GM21381 (cell line): ENCODE results near the gene ARIH2.

ENCODE experiments used
- ATAC-seq: cut with Tn5 transposase; IDR thresholded peaks from one replicate; pipeline ENCODE4 v1.9.1; 2021; ENCODE audit warnings: mild to moderate bottlenecking, moderate library complexity; ENCODE audit not compliant: unreplicated experiment

Gene ARIH2

DNA sequence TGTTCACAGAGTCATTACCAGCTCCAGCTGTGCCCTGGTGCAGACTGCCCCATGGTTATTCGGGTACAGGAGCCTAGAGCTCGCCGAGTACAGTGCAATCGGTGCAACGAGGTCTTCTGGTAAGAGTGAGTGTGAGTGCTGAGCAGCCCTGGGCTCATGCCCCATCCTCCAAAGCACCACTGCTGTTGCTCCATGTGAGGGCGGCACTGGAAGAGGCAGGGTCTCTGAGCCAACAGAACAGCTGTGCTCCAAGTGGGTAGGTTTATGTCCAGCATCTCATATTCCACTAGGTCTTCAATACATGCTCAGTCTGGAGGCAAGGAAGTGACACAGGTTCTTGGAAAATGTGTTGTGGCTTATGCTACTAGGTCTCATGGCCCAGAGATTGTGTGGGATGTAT is 51.9 kb downstream of the ARIH2 start:
- no peak for ATAC-seq

DNA sequence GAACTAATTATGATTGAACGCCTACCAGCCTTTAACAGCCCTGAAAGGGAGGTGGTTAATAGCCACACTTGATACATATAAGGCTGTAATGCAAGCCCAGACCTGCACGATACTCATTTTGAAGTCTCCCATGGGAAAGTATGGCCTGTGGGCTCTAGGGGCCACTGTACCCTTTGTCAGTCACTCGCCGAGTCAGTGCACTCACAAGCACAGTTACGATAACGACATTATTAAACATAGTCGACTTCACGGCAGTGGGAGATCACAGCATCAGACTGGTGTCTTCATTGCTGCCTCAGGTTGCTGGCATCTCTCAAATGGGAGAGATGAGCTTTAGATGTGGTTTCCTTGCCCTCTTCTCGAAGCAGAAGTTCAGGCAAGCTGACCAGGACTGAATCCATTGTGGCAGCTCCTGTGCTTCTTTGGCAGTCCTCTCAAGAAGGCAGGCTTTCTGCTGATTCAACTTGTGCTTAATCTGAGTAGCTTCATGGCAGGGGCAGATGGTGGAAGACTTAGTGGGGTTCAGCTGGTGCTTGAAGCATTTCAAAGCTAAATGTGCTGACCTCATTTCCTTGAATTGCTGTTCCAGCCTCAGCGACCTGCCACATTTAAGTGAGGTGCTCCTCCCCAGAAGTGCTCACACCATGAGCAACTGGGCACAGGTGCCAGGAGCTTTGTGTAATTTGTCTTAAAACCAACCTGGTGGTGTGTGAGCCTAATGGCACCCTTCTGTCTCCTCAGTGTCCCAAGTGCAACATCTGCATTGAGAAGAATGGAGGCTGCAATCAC is 55.6 kb downstream of the ARIH2 start:
- ATAC-seq: no peak

DNA sequence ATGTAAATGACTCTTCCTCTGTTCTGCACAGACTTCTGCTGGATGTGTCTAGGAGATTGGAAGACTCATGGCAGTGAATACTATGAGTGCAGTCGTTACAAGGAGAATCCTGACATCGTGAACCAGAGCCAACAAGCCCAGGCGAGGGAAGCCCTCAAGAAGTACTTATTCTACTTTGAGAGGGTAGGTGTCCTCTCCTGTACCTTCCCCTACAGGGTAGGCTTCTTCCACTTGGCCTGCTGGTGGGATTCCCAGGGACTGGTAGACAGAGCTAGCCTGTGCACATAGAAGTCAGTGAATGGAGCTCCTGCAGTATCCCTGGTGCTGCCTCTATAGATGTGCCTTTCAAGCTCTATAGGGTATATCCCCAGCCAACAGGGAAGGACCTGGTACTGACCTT is 60.8 kb downstream of the ARIH2 start:
- no peak for ATAC-seq

DNA sequence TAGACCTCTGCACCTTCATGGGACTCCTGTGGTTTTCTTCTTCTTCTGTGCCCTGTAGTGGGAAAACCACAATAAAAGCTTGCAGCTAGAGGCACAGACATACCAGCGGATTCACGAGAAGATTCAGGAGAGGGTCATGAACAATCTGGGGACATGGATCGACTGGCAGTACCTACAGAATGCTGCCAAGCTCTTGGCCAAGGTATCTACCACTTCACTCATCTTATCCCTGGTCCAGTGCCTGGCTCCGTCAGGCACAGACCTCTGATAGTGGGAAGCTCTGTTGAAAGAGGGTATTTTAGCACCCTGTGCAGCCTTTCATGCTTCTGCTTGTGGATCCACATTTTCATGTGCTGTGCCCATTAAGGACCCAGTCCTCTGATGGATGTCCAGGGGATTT is 61.7 kb downstream of the ARIH2 start:
- ATAC-seq: no peak

DNA sequence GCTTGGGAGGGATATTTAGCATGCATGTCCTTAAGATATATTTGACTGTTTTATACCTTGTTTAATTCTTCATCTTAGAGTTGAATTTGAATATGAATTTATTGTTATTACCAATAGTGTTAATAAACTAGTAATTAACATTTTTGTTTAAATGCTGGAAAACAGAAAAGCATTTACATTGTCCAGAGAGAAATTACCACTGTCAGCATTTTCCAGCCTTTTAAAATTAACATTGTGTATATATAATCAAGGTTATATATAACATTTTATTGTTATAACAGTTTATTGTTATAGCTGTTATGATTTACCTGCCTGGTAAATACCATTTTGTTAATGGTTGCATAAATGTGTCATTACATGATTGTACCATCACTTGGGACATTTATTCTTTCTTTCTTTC is 63.4 kb downstream of the ARIH2 start:
- no peak for ATAC-seq

DNA sequence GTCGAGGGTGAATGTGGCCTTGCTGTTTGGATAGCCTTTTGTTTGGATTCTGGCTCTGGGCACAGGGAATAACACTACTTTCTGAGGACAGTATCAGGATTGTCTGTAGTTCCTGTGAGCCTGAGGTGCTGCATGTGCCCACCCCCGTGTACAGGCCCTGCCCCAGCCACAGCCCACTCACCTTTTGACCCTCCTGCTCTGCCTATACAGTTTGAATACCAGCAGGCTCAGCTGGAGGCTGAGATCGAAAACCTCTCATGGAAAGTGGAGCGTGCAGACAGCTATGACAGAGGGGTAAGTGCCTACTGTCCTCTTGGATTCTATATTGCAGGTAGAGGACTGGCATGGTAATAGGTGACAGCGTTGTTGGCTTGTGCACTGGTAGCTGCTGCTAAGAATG is 64.0 kb downstream of the ARIH2 start:
- no peak for ATAC-seq

DNA sequence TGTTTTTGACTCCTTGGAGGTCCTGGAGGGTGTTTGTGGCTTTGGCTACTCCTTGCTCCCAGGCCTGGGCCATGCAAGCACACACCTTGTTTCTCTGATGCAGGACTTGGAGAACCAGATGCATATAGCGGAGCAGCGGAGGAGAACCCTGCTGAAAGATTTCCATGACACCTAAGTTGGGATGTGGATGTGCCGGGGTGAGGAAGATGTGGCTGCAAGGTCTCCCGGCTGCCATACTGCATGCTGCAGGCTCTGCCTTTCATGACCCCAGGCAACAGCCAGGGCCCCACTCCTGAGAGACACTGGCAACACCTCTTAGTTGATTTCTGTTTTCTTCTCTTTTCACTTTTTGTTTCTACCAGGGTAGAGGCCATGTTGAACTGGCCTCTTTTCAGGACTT is 64.5 kb downstream of the ARIH2 start:
- no peak for ATAC-seq

DNA sequence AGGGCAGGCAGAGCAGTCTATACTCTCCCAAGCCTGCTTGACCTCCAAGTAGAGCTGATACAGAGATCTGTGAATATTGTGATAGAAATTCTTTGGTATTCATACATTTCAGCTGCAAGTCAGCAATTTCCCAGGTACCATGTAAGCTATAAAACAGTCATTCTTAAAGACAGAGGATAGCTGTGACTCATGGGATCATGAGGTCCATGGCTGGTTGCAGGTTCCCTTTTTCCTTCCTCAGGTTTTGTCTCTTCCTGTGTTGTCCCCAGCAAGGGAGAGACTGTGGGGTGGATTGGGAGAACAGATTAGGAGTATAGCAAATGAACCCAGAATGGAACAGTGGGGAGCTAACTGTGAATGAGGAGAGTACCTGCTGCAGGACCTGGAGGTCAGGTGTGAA is 66.0 kb downstream of the ARIH2 start:
- ATAC-seq: no peak

DNA sequence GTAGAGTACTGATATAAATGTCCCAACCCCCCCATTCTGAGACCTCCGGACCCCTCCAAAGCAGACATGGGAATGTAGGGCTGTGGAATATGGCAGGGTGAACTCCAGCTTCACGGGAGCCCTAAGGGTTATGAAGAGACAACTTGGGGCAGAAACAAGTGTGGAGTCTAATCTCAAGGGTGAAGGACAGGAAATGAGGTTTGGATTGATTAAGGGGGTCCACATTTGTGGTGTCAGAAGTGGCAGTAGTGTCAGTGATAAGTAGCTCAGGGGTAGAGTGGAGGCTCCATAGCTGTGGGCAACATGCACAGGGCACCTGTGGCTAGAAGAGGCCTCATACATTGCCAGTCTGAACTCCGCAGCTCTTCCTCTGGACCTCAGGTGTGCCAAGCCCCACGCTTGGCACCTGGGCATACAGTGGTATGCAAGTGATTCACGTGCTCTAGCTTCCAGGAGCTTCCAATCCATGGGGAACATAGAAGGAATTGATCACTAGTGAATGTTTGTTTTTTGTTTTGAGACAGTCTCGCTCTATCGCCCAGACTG is 67.3 kb downstream of the ARIH2 start:
- no peak for ATAC-seq

DNA sequence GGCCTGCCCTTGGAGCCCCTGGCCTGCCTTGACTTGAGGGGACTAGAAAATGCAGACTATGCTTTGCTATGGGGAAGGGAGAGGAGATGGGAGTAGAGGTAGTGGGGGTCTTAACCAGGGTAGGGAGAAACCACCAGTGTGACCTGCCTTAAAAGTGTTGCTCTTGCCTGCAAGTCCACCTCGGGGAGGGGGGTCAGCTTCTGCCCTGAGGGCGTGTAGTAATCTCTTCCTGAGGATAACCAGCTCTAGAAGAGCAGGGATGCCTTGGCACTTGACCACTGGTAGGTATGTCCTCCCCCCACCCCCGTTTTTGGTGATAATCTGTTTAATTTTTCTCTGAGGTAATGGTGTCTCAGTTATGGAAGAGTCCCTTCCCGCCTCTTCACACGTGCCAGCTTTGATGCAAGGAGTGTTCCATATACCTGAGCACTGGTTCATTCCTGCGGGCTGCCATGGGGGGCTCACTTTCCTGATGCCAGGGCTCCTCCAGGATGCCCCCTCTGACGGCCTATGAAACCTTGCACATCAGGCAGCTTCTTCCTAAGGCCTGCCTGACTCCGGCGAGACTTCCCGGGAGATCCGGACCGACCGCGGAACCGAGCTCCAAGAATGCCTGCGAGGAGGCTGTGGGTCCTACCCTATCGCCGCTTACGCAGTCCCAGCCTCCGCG is 70.6 kb downstream of the ARIH2 start:
- ATAC-seq: no peak

DNA sequence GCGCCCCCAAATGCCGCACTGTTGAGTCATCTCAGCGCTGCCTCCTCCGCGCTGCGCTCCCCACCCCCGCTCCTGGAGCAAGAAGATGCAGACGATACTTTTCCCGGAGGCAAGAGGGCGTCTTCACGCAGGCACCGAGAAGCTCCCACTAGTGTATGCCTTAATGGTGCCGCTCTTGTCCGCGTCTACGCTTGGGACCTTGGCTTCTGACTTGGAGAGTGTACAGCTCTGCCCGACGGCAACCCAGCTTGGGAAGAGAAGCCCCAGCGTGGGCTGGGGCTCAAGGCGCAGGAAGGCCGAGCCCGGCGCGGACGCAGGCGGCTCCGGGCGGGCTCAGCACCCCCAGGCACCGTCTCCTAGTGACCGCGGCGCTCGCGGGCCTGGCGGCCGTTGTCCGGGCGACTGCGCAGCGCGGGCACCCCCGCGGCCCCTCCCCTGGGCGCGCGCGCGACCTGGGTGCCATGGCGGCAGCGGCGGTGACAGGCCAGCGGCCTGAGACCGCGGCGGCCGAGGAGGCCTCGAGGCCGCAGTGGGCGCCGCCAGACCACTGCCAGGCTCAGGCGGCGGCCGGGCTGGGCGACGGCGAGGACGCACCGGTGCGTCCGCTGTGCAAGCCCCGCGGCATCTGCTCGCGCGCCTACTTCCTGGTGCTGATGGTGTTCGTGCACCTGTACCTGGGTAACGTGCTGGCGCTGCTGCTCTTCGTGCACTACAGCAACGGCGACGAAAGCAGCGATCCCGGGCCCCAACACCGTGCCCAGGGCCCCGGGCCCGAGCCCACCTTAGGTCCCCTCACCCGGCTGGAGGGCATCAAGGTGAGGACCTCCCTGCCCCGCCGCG is 71.4 kb downstream of the ARIH2 start, which contains the start of gene P4HTM:
P4HTM (plus strand) TSS at position 446 of the 840 bp plus-strand sequence; CDS start at position 462, 16 bp downstream.
- ATAC-seq: peak; percentile 44

DNA sequence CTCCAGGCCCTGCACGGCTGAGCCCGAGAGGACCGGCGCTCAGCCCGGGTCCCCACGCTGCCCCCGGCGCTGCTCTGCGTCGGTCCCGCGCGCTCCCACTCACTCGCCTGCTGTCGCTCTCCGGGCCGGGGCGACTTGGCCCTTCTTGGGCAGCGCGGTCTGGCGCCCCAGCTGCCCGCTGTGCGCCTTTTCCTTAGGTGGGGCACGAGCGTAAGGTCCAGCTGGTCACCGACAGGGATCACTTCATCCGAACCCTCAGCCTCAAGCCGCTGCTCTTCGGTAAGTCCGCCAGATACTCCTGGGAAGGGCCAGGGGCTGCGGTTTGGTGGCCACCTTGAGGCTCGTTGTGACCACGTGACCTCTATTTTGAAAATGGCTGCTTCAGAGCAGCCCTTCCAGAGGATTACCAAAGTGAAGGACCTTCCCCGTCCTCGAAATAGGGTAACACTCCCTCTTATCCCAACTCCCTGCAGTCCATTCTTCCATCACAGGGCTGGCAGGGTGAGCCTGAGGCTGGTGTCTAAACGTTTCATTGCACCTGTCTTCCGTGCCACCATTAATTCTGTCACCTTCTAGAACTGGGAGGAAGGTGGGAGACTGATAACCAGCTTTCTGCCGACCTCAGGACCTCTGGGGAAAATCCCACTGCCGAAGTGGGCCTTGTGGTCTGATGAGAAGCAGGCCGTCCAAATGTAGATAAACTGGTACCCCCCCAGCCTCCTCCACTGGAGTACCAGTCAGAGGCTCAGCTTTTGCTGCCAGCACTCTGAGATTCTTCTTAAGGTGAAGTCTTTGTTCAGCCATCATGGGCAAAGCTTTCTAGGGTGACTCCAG is 72.2 kb downstream of the ARIH2 start:
- no peak for ATAC-seq

DNA sequence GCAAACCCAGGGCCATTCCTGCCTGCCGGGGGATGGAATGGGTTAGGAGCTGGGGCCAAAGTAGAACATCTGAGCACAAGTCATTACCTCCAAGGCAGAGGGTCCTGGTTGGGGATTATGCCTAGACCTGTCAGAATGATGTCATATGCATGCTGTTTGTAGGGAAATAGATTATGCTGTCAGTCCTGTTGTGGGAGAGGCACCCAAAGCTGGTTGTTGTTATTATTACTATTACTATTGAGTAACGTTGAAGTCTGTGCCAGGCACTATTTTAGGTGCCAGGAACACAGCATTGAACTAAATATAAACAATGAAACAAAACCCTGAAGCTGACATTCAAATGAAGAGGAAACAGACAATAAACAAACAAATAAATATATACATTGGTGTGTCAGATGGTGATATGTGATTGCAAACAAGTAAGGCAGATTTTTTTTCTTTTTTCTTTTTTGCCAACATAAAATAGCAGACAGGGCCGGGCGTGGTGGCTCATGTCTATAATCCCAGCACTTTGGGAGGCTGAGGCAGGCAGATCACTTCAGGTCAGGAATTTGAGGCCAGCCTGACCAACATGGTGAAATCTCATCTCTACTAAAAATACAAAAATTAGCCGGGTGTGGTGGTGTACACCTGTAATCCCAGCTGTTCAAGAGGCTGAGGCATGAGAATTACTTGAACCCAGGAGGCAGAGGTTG is 73.4 kb downstream of the ARIH2 start:
- ATAC-seq: no peak

DNA sequence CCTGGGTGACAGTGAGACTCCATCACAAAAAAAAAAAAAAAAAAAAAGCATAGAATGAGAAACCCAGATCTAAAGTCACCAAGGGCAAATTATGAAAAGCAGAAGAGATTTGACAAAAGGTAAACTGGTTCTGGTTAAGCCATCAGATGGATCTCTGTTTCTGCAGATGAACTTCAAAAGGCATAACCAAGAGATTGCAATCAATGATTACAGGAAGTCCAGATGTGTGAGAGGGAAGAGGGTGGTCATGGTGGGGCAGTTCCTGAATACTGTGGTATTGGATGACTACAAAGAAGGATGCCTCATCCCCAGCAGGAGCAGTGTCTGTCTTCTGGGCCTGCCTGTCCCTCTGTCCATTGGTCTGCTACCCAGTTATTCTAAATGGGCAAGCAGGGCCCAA is 75.2 kb downstream of the ARIH2 start:
- ATAC-seq: no peak

DNA sequence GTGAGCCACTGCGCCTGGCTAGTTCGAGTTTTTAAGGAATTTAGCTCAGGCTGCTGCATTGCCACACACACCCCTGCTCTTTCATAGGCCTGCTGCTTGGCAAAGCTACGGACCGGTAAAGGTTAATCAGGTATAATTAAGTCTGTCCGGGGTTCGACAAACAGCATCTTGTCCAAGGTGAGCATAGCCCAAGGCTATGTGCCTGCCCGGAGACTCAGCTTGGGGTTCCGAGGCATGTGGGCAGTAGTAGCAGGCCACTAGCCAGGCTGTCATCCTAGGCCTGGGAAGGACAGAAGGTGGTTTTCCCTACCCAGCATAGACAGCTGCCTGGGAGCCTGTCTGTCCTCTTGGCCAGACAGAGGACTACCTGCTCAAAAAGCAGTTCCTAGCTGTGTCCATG is 78.0 kb downstream of the ARIH2 start:
- no peak for ATAC-seq

DNA sequence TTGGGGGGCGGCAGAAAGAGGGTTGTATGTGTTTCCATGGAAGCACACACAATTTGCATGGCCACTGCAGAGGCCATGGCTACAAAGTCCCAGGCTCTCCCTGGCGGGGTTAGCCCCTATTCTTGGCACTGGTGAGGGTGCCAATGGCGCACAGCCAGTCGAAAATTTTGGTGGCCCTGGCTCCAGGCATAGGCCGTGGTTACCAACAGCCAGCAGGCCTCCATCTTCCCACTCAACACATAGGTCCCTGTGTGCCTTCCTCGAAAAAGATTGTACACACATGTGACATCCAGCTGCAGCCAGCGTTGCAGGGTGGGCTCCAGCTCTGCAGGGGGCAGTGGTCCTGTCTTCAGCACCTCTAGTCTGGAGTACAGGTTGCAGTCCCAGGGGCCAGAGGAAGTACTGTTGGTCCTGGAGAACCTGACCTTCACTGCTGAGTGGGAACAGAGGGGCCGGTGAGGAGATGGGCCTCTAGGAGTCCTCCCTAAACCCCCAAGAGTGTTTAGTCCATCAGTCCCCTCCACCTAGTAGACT is 78.5 kb downstream of the ARIH2 start:
- no peak for ATAC-seq

DNA sequence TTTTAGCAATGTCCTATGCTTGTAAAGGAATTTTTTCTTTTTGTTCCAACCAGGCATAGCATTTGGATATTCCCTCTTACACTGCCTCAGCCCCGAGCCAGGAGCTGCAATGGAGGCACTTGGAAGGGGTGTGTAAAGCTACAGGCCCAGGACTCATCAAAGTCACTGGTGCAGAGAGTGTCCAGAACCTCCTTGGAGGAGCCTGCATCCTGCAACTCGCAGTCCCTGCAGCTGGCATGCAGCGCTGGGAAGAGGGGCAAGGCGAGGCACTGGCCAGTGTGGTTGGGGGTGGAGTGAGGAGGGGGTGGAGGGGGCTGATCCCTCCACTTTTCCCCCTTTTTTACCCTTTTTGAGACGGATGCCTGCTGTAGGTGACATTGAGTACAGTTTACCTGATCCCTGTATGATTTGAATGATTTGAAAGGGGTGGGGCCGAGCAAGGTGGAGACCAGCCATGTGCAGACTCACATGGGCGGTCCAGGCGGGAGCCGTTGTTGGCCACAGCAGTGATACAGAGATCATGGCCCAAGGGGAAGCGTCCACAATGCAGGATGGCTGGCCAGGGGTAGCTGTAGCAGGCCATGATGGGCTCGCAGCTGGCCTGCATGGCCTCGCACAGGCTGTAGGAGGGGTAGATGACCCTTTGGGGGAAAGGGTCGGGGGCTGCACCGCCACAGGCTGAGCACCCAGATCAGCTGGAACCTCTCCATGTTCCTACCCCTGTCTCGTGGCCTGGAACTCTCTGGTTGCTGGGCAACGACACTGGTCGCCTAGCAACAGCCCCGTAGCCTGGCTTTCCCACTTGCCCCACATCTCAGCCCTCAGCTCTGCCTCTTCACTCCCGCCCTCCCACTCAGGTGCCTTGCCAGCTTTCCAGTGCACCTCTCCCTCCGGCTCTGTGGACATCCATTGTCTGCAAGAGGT is 79.3 kb downstream of the ARIH2 start:
- no peak for ATAC-seq

DNA sequence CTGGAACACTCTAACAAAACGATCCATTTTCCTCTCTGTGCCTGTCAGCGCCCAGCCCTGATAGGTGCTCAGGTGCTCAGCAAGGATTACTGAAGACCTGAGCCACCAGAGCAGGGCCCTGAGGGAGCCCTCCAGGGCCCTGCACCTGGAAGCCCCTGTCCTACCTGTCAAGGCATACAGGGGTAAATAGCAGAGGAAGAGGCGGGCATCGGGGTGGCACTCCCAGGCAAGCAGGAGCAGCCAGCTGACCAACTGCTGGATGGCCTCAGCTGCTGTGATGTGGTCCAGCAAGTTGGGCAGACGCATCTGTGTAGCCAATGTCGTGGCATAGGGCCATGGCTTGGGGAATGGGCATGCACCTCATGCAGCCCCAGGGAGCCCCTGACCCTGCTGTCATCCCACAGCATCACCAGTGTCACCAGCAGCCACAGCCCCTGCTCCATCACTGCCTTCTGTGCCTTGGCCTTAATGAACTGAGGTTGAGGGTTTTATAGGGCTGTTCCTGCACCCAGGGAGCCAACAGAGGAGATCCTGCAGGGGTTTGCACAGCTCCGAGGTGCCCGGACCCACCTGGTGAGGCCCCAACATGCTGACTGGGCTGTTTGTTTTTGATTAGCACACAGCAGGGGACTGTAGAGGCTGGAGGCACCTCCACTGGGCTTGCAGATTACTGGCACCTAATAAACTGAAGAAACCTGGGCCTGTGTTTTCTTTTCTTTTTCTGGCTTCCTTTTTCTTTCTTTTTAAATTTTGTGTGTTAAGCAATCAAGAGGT is 80.6 kb downstream of the ARIH2 start:
- ATAC-seq: no peak
